ENCODE measurements around the gene ATL3.
A peak's percentile ranks its signal among the peaks of the same experiment; 100 is the strongest.
"Not testable (repeated sequence)": the region's sequence is repeated elsewhere in the genome, so short reads cannot be mapped to it uniquely, and the experiment has no call there.

The ATL3 gene

DNA sequence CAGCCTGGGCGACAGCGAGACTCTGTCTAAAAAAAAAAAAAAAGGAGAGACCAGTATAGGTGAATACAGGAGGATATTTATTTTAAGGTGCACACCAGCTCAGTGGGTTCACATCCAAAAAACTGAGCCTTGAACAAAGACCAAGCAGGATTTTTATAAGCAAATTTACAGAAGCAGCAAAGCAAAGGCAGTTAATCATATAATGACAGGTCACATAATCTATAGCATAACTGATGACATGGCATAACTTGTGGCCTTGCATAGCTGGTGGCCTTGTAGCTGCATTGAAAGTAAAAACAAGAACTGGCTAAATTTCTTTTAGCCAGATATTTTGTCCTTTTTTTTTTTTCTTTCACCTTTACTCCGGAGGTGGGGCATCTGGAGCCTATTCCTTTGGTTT lies 54.2 kb downstream of the ATL3 start:
- DNase-seq, result no peak

DNA sequence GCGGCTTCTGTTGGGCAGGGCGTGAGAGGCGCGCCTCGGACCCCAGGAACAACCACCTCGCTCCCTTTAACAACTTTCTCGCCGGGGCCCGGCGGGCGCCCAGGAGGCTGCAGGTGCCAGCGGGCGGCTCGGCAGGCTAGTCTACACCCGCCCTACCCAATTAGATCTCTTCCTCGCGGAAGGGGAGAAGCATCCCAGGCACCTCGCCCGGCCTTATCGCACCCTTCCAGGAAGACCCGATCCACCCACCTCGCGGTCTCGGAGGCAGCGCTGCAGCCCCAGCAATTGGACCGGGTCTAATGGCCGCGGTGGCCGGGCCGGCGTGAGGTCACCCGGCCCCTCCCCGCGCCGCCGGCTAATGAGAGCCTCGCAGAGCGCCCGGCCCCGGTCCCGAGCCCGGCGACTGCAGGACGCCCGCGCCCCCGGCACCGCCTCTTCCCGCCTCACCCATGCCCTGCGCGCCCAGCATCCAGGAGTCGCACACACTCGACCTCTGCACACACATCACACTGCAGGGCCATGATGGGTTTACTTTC lies 57.0 kb downstream of the ATL3 start, which contains the start of gene PLAAT3:
Gene PLAAT3, minus strand, starts transcription at position 298 of the 536 bp plus-strand sequence. CDS start 419 bp downstream, outside the sequence.
- peak; percentile 88 for DNase-seq

DNA sequence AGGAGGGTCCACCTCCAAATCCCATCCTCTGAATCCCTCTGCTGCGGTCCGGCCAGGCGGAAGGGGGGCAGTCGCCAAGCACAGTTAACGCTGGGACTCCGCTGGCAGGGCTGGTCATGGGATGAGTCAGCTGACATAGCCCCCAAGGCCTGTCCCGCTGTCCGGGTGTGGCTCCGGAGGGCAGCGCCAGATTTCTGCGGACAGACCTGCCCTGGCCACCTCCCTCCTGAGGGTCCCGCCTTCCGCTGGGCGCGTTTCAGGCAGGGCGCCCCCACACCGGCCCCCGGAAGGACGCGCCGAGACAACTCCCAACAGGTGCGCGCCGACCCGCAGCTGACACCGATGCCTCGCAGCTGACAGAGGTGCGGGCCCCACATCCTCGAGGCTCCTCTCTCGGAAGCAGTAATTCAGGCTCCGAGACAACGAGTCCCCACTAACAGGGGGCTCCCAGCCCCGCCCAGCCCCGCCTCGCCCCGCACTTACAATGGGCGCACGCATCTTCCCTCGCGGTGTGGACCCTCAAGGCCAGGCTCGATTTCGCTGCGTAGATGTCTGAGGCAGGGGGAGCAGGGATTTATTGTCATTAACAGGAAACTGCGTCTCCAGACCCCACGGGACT lies 57.5 kb downstream of the ATL3 start:
- DNase-seq, result no peak

DNA sequence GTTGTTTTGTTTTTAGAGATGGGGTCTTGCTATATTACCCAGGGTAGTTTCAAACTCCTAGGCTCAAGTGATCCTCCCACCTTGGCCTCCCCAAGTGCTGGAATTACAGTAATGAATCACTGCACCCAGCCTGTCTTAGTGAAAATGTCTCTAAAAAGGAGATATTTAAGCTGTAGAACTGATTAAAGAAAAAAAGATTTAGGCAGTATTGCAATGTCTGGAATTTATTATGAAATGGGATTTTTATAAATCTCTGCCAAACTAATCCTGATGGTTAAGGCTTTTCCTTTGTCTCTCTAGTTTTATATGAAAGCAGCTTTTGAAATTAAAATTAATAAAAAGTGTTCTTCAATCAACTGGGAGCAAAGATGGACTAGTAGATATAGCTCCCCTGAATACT lies 59.0 kb downstream of the ATL3 start:
- DNase-seq, result no peak

DNA sequence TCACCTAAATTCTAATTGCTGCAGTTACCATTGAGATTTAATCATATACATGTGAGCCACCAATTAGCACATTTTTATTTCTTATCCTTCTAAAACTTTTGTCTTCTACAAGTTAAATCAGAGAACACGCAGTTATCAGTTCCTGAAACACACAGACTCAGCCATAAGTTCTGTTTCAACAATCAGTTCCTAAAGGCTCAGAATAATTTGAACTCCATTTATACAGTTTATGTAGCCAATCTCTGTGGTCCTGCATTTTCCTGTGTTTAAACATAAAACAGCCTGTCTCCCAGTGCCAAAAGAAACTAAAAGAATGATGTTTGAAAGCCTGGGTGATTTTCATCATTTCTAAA lies 59.8 kb downstream of the ATL3 start:
- DNase-seq, result no peak

- DNase-seq, result no peak
These were observed 60.4 kb downstream of the ATL3 start for GRCh38 chr11:63610604-63611394.

GRCh38 chr11:63609971-63610580 lies 61.1 kb downstream of the ATL3 start:
- DNase-seq, result no peak

DNA sequence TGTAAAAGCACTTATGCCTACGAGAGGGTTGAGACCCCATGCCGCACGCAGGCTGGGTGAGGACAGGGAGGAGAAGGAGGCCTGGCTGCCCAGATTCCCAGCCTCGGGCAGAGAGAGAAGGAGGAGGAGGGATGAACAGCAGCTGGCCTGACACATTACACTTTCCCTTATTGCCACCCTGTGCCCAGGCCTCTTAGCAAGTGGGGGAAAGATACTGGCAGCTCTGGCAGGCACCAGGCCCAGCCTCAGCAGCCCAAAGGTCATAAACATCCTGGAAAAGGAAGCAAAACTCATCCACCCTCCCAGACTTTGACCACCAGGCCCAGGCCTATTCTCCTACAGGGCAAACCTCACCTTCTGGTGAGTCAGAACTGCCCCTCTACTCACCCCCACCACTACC lies 61.6 kb downstream of the ATL3 start:
- DNase-seq, result no peak

- no peak for DNase-seq
These were observed 62.5 kb downstream of the ATL3 start for GRCh38 chr11:63608353-63609345.

DNA sequence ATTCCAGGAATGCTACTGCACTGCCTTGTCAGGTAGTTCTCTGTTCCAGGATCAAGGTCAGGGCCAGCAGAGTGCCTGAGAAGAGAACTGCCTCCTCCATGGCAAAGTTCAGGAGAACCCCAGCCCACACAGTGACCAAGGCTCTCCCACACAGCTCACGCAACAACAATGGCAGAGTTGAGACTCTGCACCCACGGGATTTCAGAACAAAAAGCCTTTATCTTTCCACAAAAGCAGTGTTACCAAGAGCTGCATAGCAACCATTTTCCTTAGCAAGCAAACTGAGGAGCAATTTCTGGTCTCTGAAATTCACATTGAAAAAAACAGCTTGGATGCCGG lies 68.0 kb downstream of the ATL3 start:
- no peak for DNase-seq

DNA sequence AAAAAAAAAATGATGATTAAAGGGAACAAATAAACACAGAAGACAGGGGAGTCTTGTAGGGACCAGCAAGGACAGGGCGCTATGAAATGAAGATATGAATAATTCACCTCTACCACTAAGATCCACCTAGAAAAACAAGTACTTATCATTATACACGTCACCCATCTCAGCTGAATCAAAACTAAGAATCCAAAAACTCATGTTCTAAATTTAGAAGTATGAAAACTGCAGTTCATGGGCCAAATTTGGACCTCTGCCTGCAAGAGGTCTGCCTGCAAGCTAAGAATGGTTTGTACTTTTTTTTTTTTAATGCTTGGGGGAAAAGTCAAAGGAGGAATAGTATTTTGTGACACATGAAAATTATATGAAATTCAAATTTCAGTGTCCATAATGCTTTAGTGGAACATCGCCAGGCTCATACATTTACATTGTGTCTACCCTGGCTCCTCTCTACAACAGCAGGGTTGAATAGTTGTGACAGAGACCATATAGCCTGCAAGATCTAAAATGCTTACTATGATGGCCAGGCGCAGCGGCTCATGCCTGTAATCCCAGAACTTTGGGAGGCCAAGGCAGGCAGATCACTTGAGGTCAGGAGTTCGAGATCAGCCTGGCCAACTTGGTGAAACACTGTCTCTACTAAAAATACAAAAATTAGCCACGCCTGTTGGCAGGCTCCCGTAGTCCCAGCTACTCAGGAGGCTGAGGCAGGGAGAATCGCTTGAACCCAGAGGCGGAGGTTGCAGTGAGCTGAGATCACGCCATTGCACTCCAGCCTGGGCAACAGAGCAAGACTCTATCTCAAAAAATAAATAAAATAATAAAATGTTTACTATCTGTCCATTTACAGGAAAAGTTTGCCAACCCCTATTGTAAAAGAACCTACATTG lies 68.6 kb downstream of the ATL3 start:
- not testable (repeated sequence) for DNase-seq

- DNase-seq, result no peak
These were observed 71.7 kb downstream of the ATL3 start for GRCh38 chr11:63599211-63600122.

- no peak for DNase-seq
These were observed 72.6 kb downstream of the ATL3 start for GRCh38 chr11:63598556-63598955.

DNA sequence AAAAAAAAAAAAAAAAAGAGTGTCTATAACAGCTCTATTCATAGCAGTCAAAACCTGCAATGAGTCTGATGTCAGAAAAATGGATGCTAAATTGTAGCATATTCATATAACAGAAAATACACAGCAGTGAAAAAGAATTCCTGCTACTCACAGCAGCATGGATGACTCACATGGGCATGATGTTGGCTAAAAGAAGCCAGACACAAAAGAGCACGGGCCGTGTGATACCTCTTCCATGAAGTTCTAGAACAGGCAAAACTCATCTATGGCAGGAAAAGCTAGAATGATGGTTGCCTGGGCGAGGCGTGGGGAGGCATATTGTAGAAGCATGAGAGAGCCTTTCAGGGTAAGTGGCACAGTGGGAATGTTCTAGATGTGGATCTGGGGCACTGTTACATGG lies 75.9 kb downstream of the ATL3 start:
- DNase-seq, result no peak

- DNase-seq, result peak; percentile 54
These were observed 78.2 kb downstream of the ATL3 start for GRCh38 chr11:63592975-63593395.

- DNase-seq, result no peak
These were observed 81.0 kb downstream of the ATL3 start for GRCh38 chr11:63590024-63590788.

DNA sequence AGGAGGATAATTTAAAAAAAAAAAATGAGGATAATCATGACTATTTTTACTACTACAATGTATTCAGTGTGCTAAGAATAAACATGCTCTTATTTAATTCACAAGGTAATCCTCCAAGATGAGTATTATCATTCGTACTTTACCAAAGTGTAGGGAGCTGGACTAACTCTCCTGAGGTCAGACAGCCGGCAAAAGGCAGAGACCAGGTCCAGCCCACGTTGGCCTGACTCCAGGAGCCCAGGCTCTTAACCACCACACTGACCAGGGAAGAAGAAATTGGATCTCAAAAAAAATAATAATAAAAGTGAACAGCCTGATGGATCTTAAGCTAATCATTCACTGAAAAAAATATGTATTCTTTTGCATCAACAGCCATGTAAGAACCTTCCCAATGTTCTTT lies 82.2 kb downstream of the ATL3 start:
- no peak for DNase-seq

DNA sequence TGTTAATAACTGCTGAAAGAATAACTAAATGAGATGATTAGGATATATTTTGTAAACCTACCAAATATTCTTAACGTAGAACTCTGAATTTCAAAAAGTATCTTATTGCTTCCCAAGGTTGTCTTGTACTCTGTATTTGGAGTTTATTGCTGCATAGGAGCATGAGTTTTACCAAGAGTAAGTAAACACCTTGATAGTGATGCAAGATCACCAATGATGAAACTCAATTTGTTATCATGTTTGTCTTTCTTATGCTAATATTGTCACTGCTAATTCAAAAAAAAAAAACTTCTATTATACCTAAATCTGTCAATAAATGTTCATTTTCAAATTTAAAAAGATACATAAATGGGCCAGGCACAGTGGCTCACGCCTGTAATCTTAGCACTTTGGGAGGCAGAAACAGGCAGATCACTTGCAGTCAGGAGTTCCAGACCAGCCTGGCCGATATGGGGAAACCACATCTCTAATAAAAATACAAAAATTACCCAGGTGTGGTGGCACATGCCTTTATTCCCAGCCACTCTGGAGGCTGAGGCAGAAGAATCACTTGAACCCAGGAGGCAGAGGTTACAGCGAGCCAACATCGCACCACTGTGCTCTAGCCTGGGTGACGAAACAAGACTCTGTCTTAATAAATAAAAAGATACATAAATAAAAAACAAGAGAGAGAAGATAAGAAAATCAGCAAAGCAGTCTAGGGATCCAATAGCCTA lies 84.6 kb downstream of the ATL3 start:
- DNase-seq, result no peak

DNA sequence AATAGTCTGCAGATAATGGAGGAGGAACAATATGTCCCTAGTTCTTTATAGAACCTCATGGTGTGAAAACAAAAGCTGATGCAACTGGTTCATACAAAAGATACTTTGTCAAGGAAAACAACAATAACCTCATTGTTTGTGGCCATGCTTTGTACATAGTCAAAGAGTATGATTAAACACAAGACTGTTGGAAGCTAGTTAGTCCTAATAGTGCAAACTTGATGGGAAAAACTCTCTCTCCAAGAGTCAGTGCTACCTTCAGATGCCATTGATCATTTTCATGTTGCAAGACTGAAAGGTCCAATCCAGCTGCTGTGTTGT lies 87.9 kb downstream of the ATL3 start:
- no peak for DNase-seq

Data from hematopoietic multipotent progenitor cell treated with erythropoietin and hydrocortisone succinate and interleukin-3 and kit ligand, for 6 days (in vitro differentiated cells).